Mesendoderm (in vitro differentiated cells): Measurements from ENCODE around the gene LAPTM5. TPM values are rescaled to one million over a fixed set of nuclear protein-coding genes. Genes with fewer than 3 reads are reported as not detected.

Experiments used
- DNase-seq: peaks from one replicate; pipeline ENCODE4 v3.0.0; 2013
- H2AK5ac ChIP-seq: 2 replicates; pipeline ENCODE4 v1.6.1; 2013; ENCODE audit warnings: low read length, inconsistent platforms
- H2BK120ac ChIP-seq: 2 replicates; pipeline ENCODE4 v1.6.1; 2013; ENCODE audit warnings: low read depth, mild to moderate bottlenecking, low read length, moderate library complexity, mixed read lengths
- H2BK15ac ChIP-seq: replicated peaks from 2 replicates; pipeline ENCODE4 v1.6.1; 2013; ENCODE audit warnings: low read depth, mild to moderate bottlenecking, moderate library complexity
- H2BK5ac ChIP-seq: 2 replicates; pipeline ENCODE4 v1.6.1; 2013; ENCODE audit warnings: low read length, inconsistent platforms
- H3K18ac ChIP-seq: 2 replicates; pipeline ENCODE4 v1.6.1; 2013; ENCODE audit warnings: mild to moderate bottlenecking, low read length, mixed read lengths
- H3K23ac ChIP-seq: one replicate; pipeline ENCODE4 v1.6.1; 2013; ENCODE audit warnings: low read length
- H3K27ac ChIP-seq: 2 replicates; pipeline ENCODE4 v1.5.1; 2013; ENCODE audit warnings: low read depth, mild to moderate bottlenecking, inconsistent platforms, low read length, moderate library complexity
- H3K27me3 ChIP-seq: 2 replicates; pipeline ENCODE4 v1.6.1; 2013; ENCODE audit warnings: low read length, control low read depth, mild to moderate bottlenecking, inconsistent platforms; ENCODE audit not compliant: insufficient read depth, poor library complexity
- H3K36me3 ChIP-seq: 2 replicates; pipeline ENCODE4 v1.6.1; 2013; ENCODE audit warnings: low read length, inconsistent platforms; ENCODE audit not compliant: control insufficient read depth, insufficient read depth
- H3K4ac ChIP-seq: one replicate; pipeline ENCODE4 v1.6.1; 2013; ENCODE audit warnings: low read depth, mild to moderate bottlenecking, low read length, moderate library complexity
- H3K4me1 ChIP-seq: 2 replicates; pipeline ENCODE4 v1.6.1; 2013; ENCODE audit warnings: low read depth, low read length, inconsistent platforms; ENCODE audit not compliant: control insufficient read depth
- H3K4me2 ChIP-seq: 2 replicates; pipeline ENCODE4 v1.6.1; 2013; ENCODE audit warnings: low read length
- H3K4me3 ChIP-seq: 2 replicates; pipeline ENCODE4 v1.5.1; 2013; ENCODE audit warnings: mild to moderate bottlenecking, low read length
- H3K56ac ChIP-seq: one replicate; pipeline ENCODE4 v1.6.1; 2013; ENCODE audit warnings: low read length
- H3K79me1 ChIP-seq: 2 replicates; pipeline ENCODE4 v1.6.1; 2013; ENCODE audit warnings: low read length, inconsistent platforms
- H3K79me2 ChIP-seq: 2 replicates; pipeline ENCODE4 v1.6.1; 2013; ENCODE audit warnings: mild to moderate bottlenecking, low read length; ENCODE audit not compliant: control insufficient read depth, insufficient read depth
- H3K9ac ChIP-seq: 2 replicates; pipeline ENCODE4 v1.6.1; 2013; ENCODE audit warnings: low read length, inconsistent platforms
- H4K5ac ChIP-seq: one replicate; pipeline ENCODE4 v1.6.1; 2013; ENCODE audit warnings: low read length
- H4K8ac ChIP-seq: one replicate; pipeline ENCODE4 v1.6.1; 2013; ENCODE audit warnings: low read depth, mild to moderate bottlenecking, control low read depth, low read length, moderate library complexity
- WGBS: extraction: QIAGEN DNeasy Blood & Tissue Kit; methylation state at CpG from one replicate; pipeline ENCODE4 v1.1.7; 2013; ENCODE audit warnings: low lambda C conversion rate, missing lambda C conversion rate; ENCODE audit not compliant: insufficient coverage; ENCODE audit errors: extremely low coverage; 5-methylcytosine and 5-hydroxymethylcytosine counted together
- small RNA-seq: library from polyadenylated mRNA; stranded (forward); fragments of <200 nt; extraction: miRNeasy Mini kit (QIAGEN cat#:217004); gene quantifications from one replicate; pipeline ENCODE3, GENCODE V24; 2013; ENCODE audit not compliant: insufficient read depth

LAPTM5 gene

GRCh38 chr1:30684881-30685795 is 72.4 kb downstream of the LAPTM5 start:
- Histone ChIP-seq H2AK5ac (no peak overlapping the region), H3K4me1 (peaks cover 5% of the 10 kb centered on the region), H3K27me3 (no peaks in the 10 kb centered on the region), H2BK15ac (no peak overlapping the region), H3K27ac (no peak overlapping the region), H3K79me2 (no peaks in the 10 kb centered on the region), H3K79me1 (no peaks in the 10 kb centered on the region), H2BK5ac (no peak overlapping the region), H3K56ac (peak overlapping the region; percentile 84), H4K5ac (no peak overlapping the region), H2BK120ac (no peak overlapping the region), H3K9ac (peak overlapping the region; percentile 63), H3K18ac (peak overlapping the region; percentile 54), H3K36me3 (no peaks in the 10 kb centered on the region), H3K23ac (no peak overlapping the region), H3K4me3 (no peak overlapping the region), H3K4me2 (peak overlapping the region; percentile 41), H4K8ac (no peak overlapping the region), H3K4ac (no peak overlapping the region)
- no CpG with 5 or more reads among the region's 56 CpGs for WGBS
- DNase-seq, result peak; percentile 99

- no peak overlapping the region for H2BK120ac ChIP-seq
- H3K9ac ChIP-seq, result no peak overlapping the region
- no peak overlapping the region for H4K8ac ChIP-seq
- no peak for DNase-seq
- H4K5ac ChIP-seq, result no peak overlapping the region
- no peak overlapping the region for H3K27ac ChIP-seq
- no peak overlapping the region for H3K4me3 ChIP-seq
- peaks cover 2% of the 10 kb centered on the region for H3K4me1 ChIP-seq
- no peak overlapping the region for H3K56ac ChIP-seq
- H3K27me3 ChIP-seq, result no peaks in the 10 kb centered on the region
- no peak overlapping the region for H3K18ac ChIP-seq
- H2AK5ac ChIP-seq, result no peak overlapping the region
- no peaks in the 10 kb centered on the region for H3K79me2 ChIP-seq
- H2BK15ac ChIP-seq, result no peak overlapping the region
- no peaks in the 10 kb centered on the region for H3K36me3 ChIP-seq
- H3K23ac ChIP-seq, result no peak overlapping the region
- H2BK5ac ChIP-seq, result no peak overlapping the region
- H3K4me2 ChIP-seq, result no peak overlapping the region
- no CpG with 5 or more reads among the region's 4 CpGs for WGBS
- H3K79me1 ChIP-seq, result no peaks in the 10 kb centered on the region
- H3K4ac ChIP-seq, result no peak overlapping the region
Observed at GRCh38 chr1:30684259-30684658, 73.3 kb downstream of the LAPTM5 start.

GRCh38 chr1:30683699-30684098 is 73.9 kb downstream of the LAPTM5 start:
- Histone ChIP-seq H3K36me3 (no peaks in the 10 kb centered on the region), H3K56ac (no peak overlapping the region), H3K4me2 (no peak overlapping the region), H3K4me3 (no peak overlapping the region), H3K79me2 (no peaks in the 10 kb centered on the region), H2BK5ac (no peak overlapping the region), H3K4me1 (peaks cover 2% of the 10 kb centered on the region), H3K79me1 (no peaks in the 10 kb centered on the region), H4K8ac (no peak overlapping the region), H3K9ac (no peak overlapping the region), H2AK5ac (no peak overlapping the region), H4K5ac (no peak overlapping the region), H2BK15ac (no peak overlapping the region), H3K27ac (no peak overlapping the region), H3K18ac (no peak overlapping the region), H3K23ac (no peak overlapping the region), H3K27me3 (no peaks in the 10 kb centered on the region), H3K4ac (no peak overlapping the region), H2BK120ac (no peak overlapping the region)
- WGBS, result no CpG with 5 or more reads among the region's 5 CpGs
- no peak for DNase-seq

Small RNA genes within 50 kb of the gene (small RNA-seq; reads per million reads assigned to genes)
- not detected for gene MIR4420
